A549 (cell line): ENCODE measurements around the gene MGLL. TPM values are rescaled to one million over a fixed set of nuclear protein-coding genes. Genes with fewer than 3 reads are reported as not detected.

Experiments used
- ATAC-seq, 2 experiments: fragments of 200-7000 bp in 1 of 2; fragments of >200 bp in 1 of 2; cut with Nextera tagmentation in 1 of 2; cut with Tn5 transposase in 1 of 2; 3 replicates each; pipeline versions ENCODE4 v1.8.0 to v1.9.1; 2018 to 2020; ENCODE audit warnings: mild to moderate bottlenecking in 1 of 2, moderate library complexity in 1 of 2
- CTCF ChIA-PET: fragments of 300-600 bp; sonication (Branson Sonifier 250); formaldehyde crosslinking; extraction: SDS; loops from one replicate; lab custom pipeline; 2021; ENCODE audit warnings: antibody characterized with exemption, inconsistent platforms; lab: Yijun Ruan, JAX
- POLR2A ChIA-PET: fragments of 350-600 bp; formaldehyde crosslinking; extraction: SDS; loops from one replicate; lab custom pipeline; 2021; ENCODE audit warnings: antibody characterized with exemption, inconsistent platforms; lab: Yijun Ruan, JAX
- DNase-seq, 2 experiments: peaks; one replicate each; pipeline versions ENCODE4 v3.0.0 to v3.0.0-alpha.2; 2011 to 2016; ENCODE audit warnings: low read depth in 1 of 2, low spot score in 1 of 2
- FAIRE-seq: peaks from 2 replicates; lab custom pipeline; 2011; peaks lifted over from hg19 to GRCh38; lab: Jason Lieb, UNC
- H3K27ac ChIP-seq, 2 experiments: fragments of >200 bp; sonication (Bioruptor Twin); formaldehyde crosslinking; 3 replicates each; pipeline ENCODE4 v1.5.1; 2016 to 2017
- H3K4me1 ChIP-seq: fragments of >200 bp; sonication (Bioruptor Twin); formaldehyde crosslinking; 3 replicates; pipeline ENCODE4 v1.6.1; 2016
- H3K4me2 ChIP-seq: fragments of >200 bp; sonication (Bioruptor Twin); formaldehyde crosslinking; 3 replicates; pipeline ENCODE4 v1.6.1; 2016
- H3K4me3 ChIP-seq: fragments of >200 bp; sonication (Bioruptor Twin); formaldehyde crosslinking; 3 replicates; pipeline ENCODE4 v1.5.1; 2016
- H3K9me3 ChIP-seq: fragments of >200 bp; sonication (Bioruptor Twin); formaldehyde crosslinking; 3 replicates; pipeline ENCODE4 v1.6.1; 2016
- BHLHE40 ChIP-seq: IDR thresholded peaks from 2 replicates; pipeline ENCODE4 v1.6.1; 2012; ENCODE audit warnings: low read depth, low read length, inconsistent platforms
- CBX8 ChIP-seq: fragments of 200-600 bp; sonication (generic); IDR thresholded peaks from 2 replicates; pipeline ENCODE4 v1.6.1; 2016
- CTCF ChIP-seq: fragments of >200 bp; sonication (Bioruptor Twin); formaldehyde crosslinking; IDR thresholded peaks from 3 replicates; pipeline ENCODE4 v1.5.1; 2016
- ESRRA ChIP-seq: fragments of 150-350 bp; IDR thresholded peaks from 2 replicates; pipeline ENCODE4 v1.6.1; 2014; ENCODE audit warnings: mild to moderate bottlenecking, low read length, borderline replicate concordance
- FOSL2 ChIP-seq, 2 experiments: fragments of 450-650 bp in 1 of 2; fragments of >200 bp in 1 of 2; sonication (Bioruptor Twin) in 1 of 2; formaldehyde crosslinking; IDR thresholded peaks; 2 replicates each; pipeline versions ENCODE4 v1.5.0 to v1.6.1; 2016 to 2020; ENCODE audit warnings: mild to moderate bottlenecking in 1 of 2, moderate library complexity in 1 of 2
- HOXA7 ChIP-seq: fragments of 250-450 bp; sonication (Bioruptor Pico); IDR thresholded peaks from 2 replicates; pipeline ENCODE4 v1.5.0; 2020; ENCODE audit warnings: mild to moderate bottlenecking, moderate library complexity
- HOXB13 ChIP-seq: fragments of 250-450 bp; sonication (Bioruptor Pico); IDR thresholded peaks from 2 replicates; pipeline ENCODE4 v1.5.0; 2020; ENCODE audit warnings: low read depth, mild to moderate bottlenecking, moderate library complexity
- HOXB5 ChIP-seq: fragments of 250-450 bp; sonication (Bioruptor Pico); IDR thresholded peaks from 2 replicates; pipeline ENCODE4 v1.5.0; 2020; ENCODE audit warnings: mild to moderate bottlenecking, moderate library complexity
- JUN ChIP-seq, 2 experiments: fragments of >200 bp; sonication (Bioruptor Twin); formaldehyde crosslinking; IDR thresholded peaks; 2 replicates in 1 of 2; 3 replicates in 1 of 2; pipeline ENCODE4 v1.6.1; 2016 to 2017
- MAX ChIP-seq: IDR thresholded peaks from 2 replicates; pipeline ENCODE4 v1.6.1; 2012
- MAZ ChIP-seq: fragments of 150-350 bp; IDR thresholded peaks from 2 replicates; pipeline ENCODE4 v1.6.1; 2014; ENCODE audit warnings: antibody characterized with exemption, low read depth, low read length, borderline replicate concordance
- RARB ChIP-seq: fragments of 250-450 bp; sonication (Bioruptor Pico); IDR thresholded peaks from 2 replicates; pipeline ENCODE4 v1.8.0; 2021; ENCODE audit warnings: mild to moderate bottlenecking, moderate library complexity
- RFX5 ChIP-seq: fragments of 450-650 bp; IDR thresholded peaks from 2 replicates; pipeline ENCODE4 v1.7.1; 2014; ENCODE audit warnings: antibody characterized with exemption, mild to moderate bottlenecking, moderate library complexity
- SMC3 ChIP-seq: fragments of >200 bp; sonication (Bioruptor Twin); formaldehyde crosslinking; IDR thresholded peaks from 3 replicates; pipeline ENCODE4 v1.6.1; 2018; ENCODE audit warnings: inconsistent platforms
- TP53 ChIP-seq: fragments of 250-450 bp; sonication (Bioruptor Pico); IDR thresholded peaks from 2 replicates; pipeline ENCODE4 v1.5.0; 2021; ENCODE audit warnings: mild to moderate bottlenecking, moderate library complexity
- ZC3H11A ChIP-seq: fragments of 450-650 bp; IDR thresholded peaks from 2 replicates; pipeline ENCODE4 v1.6.1; 2014; ENCODE audit warnings: antibody characterized with exemption, mild to moderate bottlenecking
- ZFP36 ChIP-seq: fragments of 450-650 bp; IDR thresholded peaks from 2 replicates; pipeline ENCODE4 v1.6.1; 2014; ENCODE audit warnings: borderline replicate concordance; ENCODE audit not compliant: partially characterized antibody
- WGBS: methylation state at CpG from one replicate; pipeline ENCODE4 v1.1.6; 2017; ENCODE audit errors: missing lambda C conversion rate; 5-methylcytosine and 5-hydroxymethylcytosine counted together
- polyA plus RNA-seq, 4 experiments: library from polyadenylated mRNA; depleted of rRNA in 3 of 4; stranded (reverse); fragments of >200 nt; fragmentation: RNase III in 1 of 4; extraction: RNeasy Plus Mini Kit Qiagen cat#74134 plus additional on column Dnase treatment in 1 of 4; gene quantifications; 2 replicates in 3 of 4; 3 replicates in 1 of 4; pipeline ENCODE4 v1.2.3, GENCODE V29; 2011 to 2017
- TF ChIP-seq, protein P1 (sequence below): fragments of 250-450 bp; sonication (Bioruptor Pico); IDR thresholded peaks from 2 replicates; pipeline ENCODE4 v1.5.0; 2021; ENCODE audit warnings: mild to moderate bottlenecking, moderate library complexity, borderline replicate concordance

Gene MGLL
- polyA plus RNA-seq, 2 of the 4 experiments (the other 2 are of a cell fraction) = 38.5 to 41.5 TPM

DNA sequence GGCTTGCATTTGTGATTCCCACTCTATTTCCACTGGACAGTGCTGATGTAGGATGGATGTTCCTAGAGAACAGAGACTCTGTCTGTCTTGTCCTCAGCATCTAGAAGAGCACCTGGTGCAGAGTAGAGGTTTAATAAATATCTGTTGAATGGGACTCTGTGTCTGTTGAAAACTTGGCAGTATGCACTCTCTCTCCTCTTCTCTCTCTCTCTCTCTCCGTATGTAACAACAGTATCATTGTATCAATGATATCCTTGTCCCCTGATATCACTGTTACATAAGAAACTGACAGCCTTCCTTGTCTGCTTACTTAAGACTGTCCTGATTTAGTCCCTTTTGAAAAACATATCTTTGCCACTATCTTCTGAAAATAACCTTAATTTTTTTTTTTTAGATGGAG, 24.3 kb upstream of the MGLL start:
- FAIRE-seq (no peak), DNase-seq (no peak), ATAC-seq (no peak)
- Histone ChIP-seq H3K4me2 (no peak overlapping the region), H3K4me3 (no peak overlapping the region), H3K4me1 (no peaks in the 10 kb centered on the region), H3K9me3 (no peaks in the 10 kb centered on the region), H3K27ac (no peak overlapping the region)
- ChIA-PET CTCF (no interaction called here), POLR2A (no interaction called here)
- WGBS = 96% methylated on average over 1 of the region's 1 CpG
- TF ChIP-seq CBX8 = no peak
- TF ChIP-seq, protein P1, sequence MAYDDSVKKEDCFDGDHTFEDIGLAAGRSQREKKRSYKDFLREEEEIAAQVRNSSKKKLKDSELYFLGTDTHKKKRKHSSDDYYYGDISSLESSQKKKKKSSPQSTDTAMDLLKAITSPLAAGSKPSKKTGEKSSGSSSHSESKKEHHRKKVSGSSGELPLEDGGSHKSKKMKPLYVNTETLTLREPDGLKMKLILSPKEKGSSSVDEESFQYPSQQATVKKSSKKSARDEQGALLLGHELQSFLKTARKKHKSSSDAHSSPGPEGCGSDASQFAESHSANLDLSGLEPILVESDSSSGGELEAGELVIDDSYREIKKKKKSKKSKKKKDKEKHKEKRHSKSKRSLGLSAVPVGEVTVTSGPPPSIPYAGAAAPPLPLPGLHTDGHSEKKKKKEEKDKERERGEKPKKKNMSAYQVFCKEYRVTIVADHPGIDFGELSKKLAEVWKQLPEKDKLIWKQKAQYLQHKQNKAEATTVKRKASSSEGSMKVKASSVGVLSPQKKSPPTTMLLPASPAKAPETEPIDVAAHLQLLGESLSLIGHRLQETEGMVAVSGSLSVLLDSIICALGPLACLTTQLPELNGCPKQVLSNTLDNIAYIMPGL (CRISPR knock-in tag) = no peak
- TF ChIP-seq RARB = no peak
- TF ChIP-seq HOXB13 = no peak
- TF ChIP-seq CTCF = no peak
- TF ChIP-seq ESRRA = no peak
- TF ChIP-seq TP53 (CRISPR knock-in tag) = no peak
- TF ChIP-seq RFX5 = no peak
- no peak for TF ChIP-seq JUN (IDR thresholded peaks at IDR 0.05)
- no peak for TF ChIP-seq ZFP36
- no peak for TF ChIP-seq SMC3
- no peak for TF ChIP-seq HOXB5 (CRISPR knock-in tag)
- TF ChIP-seq BHLHE40 = no peak

GRCh38 chr3:127844326-127844942, 22.1 kb upstream of the MGLL start:
- FAIRE-seq = no peak
- ChIA-PET CTCF (interaction anchor here (1.3 kb wide), 1 partner anchor 116 kb away, joined by 3 read pairs; no protein-coding TSS in a partner anchor), POLR2A (no interaction called here)
- no peak for ATAC-seq
- H3K4me1 ChIP-seq = no peaks in the 10 kb centered on the region
- H3K9me3 ChIP-seq = no peaks in the 10 kb centered on the region
- no peak for DNase-seq
- TF ChIP-seq ZC3H11A (no peak), FOSL2 (IDR thresholded peaks at IDR 0.05) (no peak), FOSL2 (CRISPR knock-in tag; IDR thresholded peaks at IDR 0.05) (no peak), MAX (no peak), MAZ (no peak), HOXA7 (CRISPR knock-in tag) (no peak)
- TF ChIP-seq, protein P1 (CRISPR knock-in tag) = no peak
- TF ChIP-seq, all 56 proteins: peak for 0
- Histone ChIP-seq H3K27ac (no peak overlapping the region), H3K4me3 (no peak overlapping the region), H3K4me2 (no peak overlapping the region)
- WGBS = 83% methylated on average over 6 of the region's 6 CpGs
